ENCODE data around the gene FBXO21. TPM values are rescaled to one million over a fixed set of nuclear protein-coding genes. Genes with fewer than 3 reads are reported as not detected.
"Not testable (repeated sequence)": the region's sequence is repeated elsewhere in the genome, so short reads cannot be mapped to it uniquely, and the experiment has no call there.

The FBXO21 gene
- polyA plus RNA-seq, 4 donors: 60.4 to 66.3 (median 64.4) TPM

- DNase-seq (ENCODE audit: low read depth in 4 of 4, low spot score in 3 of 4): no peak
Measured at GRCh38 chr12:117114784-117115183, 75.5 kb downstream of the FBXO21 start.

- DNase-seq (ENCODE audit: low read depth in 4 of 4, low spot score in 3 of 4): no peak
Measured at GRCh38 chr12:117113231-117113630, 77.0 kb downstream of the FBXO21 start.

- no peak for DNase-seq (ENCODE audit: low read depth in 4 of 4, low spot score in 3 of 4)
Measured at GRCh38 chr12:117111821-117112595, 78.3 kb downstream of the FBXO21 start.

GRCh38 chr12:117111386-117111785 lies 78.9 kb downstream of the FBXO21 start:
- no peak for DNase-seq (ENCODE audit: low read depth in 4 of 4, low spot score in 3 of 4)

GRCh38 chr12:117109943-117110635 lies 80.2 kb downstream of the FBXO21 start:
- DNase-seq (ENCODE audit: low read depth in 4 of 4, low spot score in 3 of 4): no peak

- DNase-seq (ENCODE audit: low read depth in 4 of 4, low spot score in 3 of 4): no peak
Measured at GRCh38 chr12:117105902-117106301, 84.4 kb downstream of the FBXO21 start.

GRCh38 chr12:117104003-117104402 lies 86.3 kb downstream of the FBXO21 start:
- not testable (repeated sequence) for DNase-seq (ENCODE audit: low read depth in 4 of 4, low spot score in 3 of 4)

- DNase-seq (ENCODE audit: low read depth in 4 of 4, low spot score in 3 of 4): no peak
Measured at GRCh38 chr12:117102800-117103181, 87.5 kb downstream of the FBXO21 start.

GRCh38 chr12:117101953-117102799 lies 88.1 kb downstream of the FBXO21 start:
- no peak for DNase-seq (ENCODE audit: low read depth in 4 of 4, low spot score in 3 of 4)

GRCh38 chr12:117100851-117101673 lies 89.2 kb downstream of the FBXO21 start:
- DNase-seq (ENCODE audit: low read depth in 4 of 4, low spot score in 3 of 4): no peak

GRCh38 chr12:117100251-117100650 lies 90.0 kb downstream of the FBXO21 start:
- DNase-seq (ENCODE audit: low read depth in 4 of 4, low spot score in 3 of 4): no peak

GRCh38 chr12:117098361-117099217 lies 91.7 kb downstream of the FBXO21 start:
- DNase-seq (ENCODE audit: low read depth in 4 of 4, low spot score in 3 of 4): no peak

GRCh38 chr12:117098024-117098360 lies 92.3 kb downstream of the FBXO21 start:
- DNase-seq (ENCODE audit: low read depth in 4 of 4, low spot score in 3 of 4): no peak

GRCh38 chr12:117097159-117097558 lies 93.1 kb downstream of the FBXO21 start:
- DNase-seq (ENCODE audit: low read depth in 4 of 4, low spot score in 3 of 4): no peak

GRCh38 chr12:117096501-117097042 lies 93.7 kb downstream of the FBXO21 start:
- no peak for DNase-seq (ENCODE audit: low read depth in 4 of 4, low spot score in 3 of 4)

- not testable (repeated sequence) for DNase-seq (ENCODE audit: low read depth in 4 of 4, low spot score in 3 of 4)
Measured at GRCh38 chr12:117095191-117095590, 95.1 kb downstream of the FBXO21 start.

GRCh38 chr12:117093918-117094630 lies 96.2 kb downstream of the FBXO21 start:
- DNase-seq (ENCODE audit: low read depth in 4 of 4, low spot score in 3 of 4): no peak

GRCh38 chr12:117093431-117093830 lies 96.8 kb downstream of the FBXO21 start:
- DNase-seq (ENCODE audit: low read depth in 4 of 4, low spot score in 3 of 4): no peak

- DNase-seq (ENCODE audit: low read depth in 4 of 4, low spot score in 3 of 4): no peak
Measured at GRCh38 chr12:117092886-117093285, 97.4 kb downstream of the FBXO21 start.
